Ovary (tissue), 9 donors: ENCODE data around the gene RPTOR. TPM values are rescaled to one million over a fixed set of nuclear protein-coding genes. Genes with fewer than 3 reads are reported as not detected.
A peak's percentile ranks its signal among the peaks of the same experiment; 100 is the strongest.

Experiments used
- DNase-seq, 5 donors: peaks; one replicate each; pipeline ENCODE4 v3.0.0-alpha.2; 2019 to 2020
- H3K27ac ChIP-seq, 2 donors: fragments of 200-600 bp; one replicate each; pipeline versions ENCODE4 v1.5.1 to v1.8.0; 2019 to 2022
- H3K27me3 ChIP-seq: fragments of 200-600 bp; one replicate; pipeline ENCODE4 v1.8.0; 2022
- H3K36me3 ChIP-seq: fragments of 200-600 bp; sonication (generic); one replicate; pipeline ENCODE4 v1.5.1; 2019
- H3K4me1 ChIP-seq: one replicate; pipeline ENCODE4 v1.8.1; 2013; ENCODE audit warnings: mild to moderate bottlenecking, moderate library complexity; ENCODE audit not compliant: insufficient read depth
- H3K4me3 ChIP-seq: fragments of 200-600 bp; sonication (generic); one replicate; pipeline ENCODE4 v1.5.1; 2017
- H3K9me3 ChIP-seq, 2 donors: fragments of 200-600 bp in 1 of 2; sonication (generic) in 1 of 2; one replicate each; pipeline versions ENCODE4 v1.5.1 to v1.8.1; 2013 to 2019; ENCODE audit warnings: mild to moderate bottlenecking in 1 of 2, moderate library complexity in 1 of 2
- CTCF ChIP-seq, 3 donors: fragments of 450-650 bp in 2 of 3; fragments of 200-600 bp in 1 of 3; IDR thresholded peaks; one replicate each; pipeline versions ENCODE4 v1.5.1 to v1.8.0; 2016 to 2022; ENCODE audit warnings: antibody characterized with exemption in 3 of 3, mild to moderate bottlenecking in 1 of 3
- EP300 ChIP-seq: sonication (generic); formaldehyde crosslinking; IDR thresholded peaks from one replicate; pipeline ENCODE4 v1.6.1; 2017; ENCODE audit warnings: antibody characterized with exemption
- POLR2A ChIP-seq: fragments of 450-650 bp; IDR thresholded peaks from one replicate; pipeline ENCODE4 v1.6.1; 2017; ENCODE audit warnings: antibody characterized with exemption, mild to moderate bottlenecking, moderate library complexity
- WGBS, 3 donors: extraction: QIAGEN DNeasy Blood & Tissue Kit in 1 of 3; methylation state at CpG; one replicate each; pipeline versions ENCODE4 v1.1.5 to v1.1.7; 2013 to 2017; 5-methylcytosine and 5-hydroxymethylcytosine counted together
- intact Hi-C, 4 donors: fragments of 100-400 bp; cut with DNase I; formaldehyde crosslinking; loops; one replicate each; pipeline versions ENCODE4 v1.11.0 to v1.15.1; 2022 to 2023
- polyA plus RNA-seq, 2 donors: library from polyadenylated mRNA; stranded (reverse); fragments of 200-250 nt in 1 of 2; fragments of 350-450 nt in 1 of 2; fragmentation: Illumina TruSeq in 1 of 2; extraction: RNeasy Lipid Tissue Mini Kit (QIAGEN cat#74804) in 1 of 2; gene quantifications; one replicate each; pipeline ENCODE4 v1.2.3, GENCODE V29; 2013 to 2014
- total RNA-seq, 7 donors: library from RNA; depleted of rRNA in 2 of 7; stranded (reverse); fragments of >200 nt in 2 of 7; fragmentation: NEBNext Ultra II Directional in 3 of 7; extraction: Animal tissue kit (Norgen Biotek cat#: 25700) in 3 of 7; gene quantifications; one replicate each; pipeline versions ENCODE4 v1.1.0 to v1.2.4, GENCODE V29; 2016 to 2023
- donor health status: DM: no; HTN: no; CAD: no; lungs with moderate emphysema.
- donor health status: DM: no; HTN: no; CAD: no.
- donor health status: Bipolar disorder and iron deficiency.
- donor health status: DM: yes; HTN: yes; CAD: no.
- donor health status: DM: no; HTN: no; CAD: no.
- donor health status: DM: yes; HTN: yes; CAD: no.

The RPTOR gene
- total and polyA plus RNA-seq, 9 donors = 11.1 to 41.9 (median 27.9) TPM

GRCh38 chr17:80660527-80661198 is 116.0 kb downstream of the RPTOR start:
- 92% methylated on average over 13 of the region's 13 CpGs for WGBS, 3 donors
- peaks cover 8% of the 10 kb centered on the region for H3K4me1 ChIP-seq
- H3K36me3 ChIP-seq = no peaks in the 10 kb centered on the region
- H3K9me3 ChIP-seq = no peaks in the 10 kb centered on the region
- no peak for DNase-seq
- TF ChIP-seq EP300 (no peak), POLR2A (no peak), CTCF (IDR thresholded peaks at IDR 0.05) (no peak)
- intact Hi-C loops = no loop called here
- no peak overlapping the region for H3K4me3 ChIP-seq
- no peaks in the 10 kb centered on the region for H3K27me3 ChIP-seq
- no peak overlapping the region for H3K27ac ChIP-seq

GRCh38 chr17:80662557-80662956 is 117.9 kb downstream of the RPTOR start:
- DNase-seq = no peak
- WGBS, 3 donors = 87 to 91% (median 88%) methylated on average over 6 of the region's 6 CpGs
- Histone ChIP-seq H3K4me3 (no peak overlapping the region), H3K9me3 (no peaks in the 10 kb centered on the region), H3K36me3 (no peaks in the 10 kb centered on the region), H3K27me3 (no peaks in the 10 kb centered on the region), H3K4me1 (peaks cover 8% of the 10 kb centered on the region), H3K27ac (no peak overlapping the region)
- intact Hi-C loops = no loop called here
- TF ChIP-seq POLR2A (no peak), EP300 (no peak), CTCF (IDR thresholded peaks at IDR 0.05) (no peak)

- DNase-seq = peak; percentile 35 to 62 (median 60)
- H3K9me3 ChIP-seq = no peaks in the 10 kb centered on the region
- intact Hi-C loops = no loop called here
- no peaks in the 10 kb centered on the region for H3K36me3 ChIP-seq
- no peak for TF ChIP-seq CTCF (IDR thresholded peaks at IDR 0.05)
- TF ChIP-seq POLR2A = no peak
- no peak for TF ChIP-seq EP300
- no peak overlapping the region for H3K4me3 ChIP-seq
- WGBS, 3 donors = 26 to 41% (median 40%) methylated on average over 11 of the region's 11 CpGs
- H3K27me3 ChIP-seq = no peaks in the 10 kb centered on the region
- peak overlapping the region in 1 of 2 donors; percentile 61 for H3K27ac ChIP-seq
- peaks cover 8% of the 10 kb centered on the region for H3K4me1 ChIP-seq
Observed at GRCh38 chr17:80663781-80664206, 119.2 kb downstream of the RPTOR start.

- WGBS, 3 donors = 10 to 22% (median 17%) methylated on average over 7 of the region's 7 CpGs
- intact Hi-C loops = no loop called here
Observed at GRCh38 chr17:80664217-80664790, 119.7 kb downstream of the RPTOR start.

GRCh38 chr17:80665792-80666191 is 121.2 kb downstream of the RPTOR start:
- intact Hi-C loops = no loop called here
- H3K27me3 ChIP-seq = no peaks in the 10 kb centered on the region
- no peaks in the 10 kb centered on the region for H3K9me3 ChIP-seq
- WGBS, 3 donors = 90 to 93% (median 92%) methylated on average over 11 of the region's 11 CpGs
- TF ChIP-seq CTCF (IDR thresholded peaks at IDR 0.05) = no peak
- no peak for TF ChIP-seq EP300
- TF ChIP-seq POLR2A = no peak
- peaks cover 8% of the 10 kb centered on the region for H3K4me1 ChIP-seq
- H3K27ac ChIP-seq = no peak overlapping the region
- no peak for DNase-seq
- H3K4me3 ChIP-seq = no peak overlapping the region
- no peaks in the 10 kb centered on the region for H3K36me3 ChIP-seq

More at GRCh38 chr17:80664217-80664790, 119.7 kb downstream of the RPTOR start:
- Histone ChIP-seq H3K27ac (peak overlapping the region in 1 of 2 donors; percentile 61), H3K4me1 (peaks cover 8% of the 10 kb centered on the region), H3K9me3 (no peaks in the 10 kb centered on the region), H3K27me3 (no peaks in the 10 kb centered on the region), H3K4me3 (no peak overlapping the region), H3K36me3 (no peaks in the 10 kb centered on the region)
- no peak for TF ChIP-seq EP300
- no peak for TF ChIP-seq POLR2A
- DNase-seq = no peak
